Vagina (tissue), 2 donors: ENCODE results near the gene S100A2.

ENCODE experiments used
- POLR2A ChIP-seq, 2 donors: fragments of 450-650 bp; IDR thresholded peaks; one replicate each; pipeline ENCODE4 v1.6.1; 2017; ENCODE audit warnings: antibody characterized with exemption in 2 of 2, mild to moderate bottlenecking in 2 of 2, moderate library complexity in 2 of 2
- TF ChIP-seq, protein P1 (sequence below), 3 experiments: fragments of 450-650 bp in 2 of 3; fragments of 200-600 bp in 1 of 3; sonication (generic) in 1 of 3; IDR thresholded peaks; one replicate each; pipeline ENCODE4 v1.5.1; 2017 to 2019; ENCODE audit warnings: antibody characterized with exemption in 3 of 3, mild to moderate bottlenecking in 2 of 3, moderate library complexity in 2 of 3

DNA sequence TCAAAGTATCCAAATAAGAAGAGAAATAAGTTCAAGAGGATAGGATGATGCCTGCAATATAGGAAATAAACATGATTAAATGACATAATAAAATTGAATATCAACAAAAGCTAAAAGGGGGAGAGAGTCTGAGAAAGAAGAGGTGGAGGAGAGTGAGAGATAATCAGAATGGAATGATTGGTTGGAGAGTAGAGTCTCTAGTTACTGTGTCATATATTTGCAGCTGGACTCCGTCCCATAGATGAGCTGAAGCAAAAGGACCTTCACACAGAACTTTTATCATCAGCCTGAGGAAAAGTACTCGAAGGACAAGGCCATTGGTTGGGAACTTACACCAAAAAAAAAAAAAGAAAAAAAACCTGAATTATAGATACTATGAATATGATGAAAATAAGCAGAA lies 22.8 kb upstream of the S100A2 start:
- TF ChIP-seq POLR2A (IDR thresholded peaks at IDR 0.05) = no peak
- TF ChIP-seq, protein P1, sequence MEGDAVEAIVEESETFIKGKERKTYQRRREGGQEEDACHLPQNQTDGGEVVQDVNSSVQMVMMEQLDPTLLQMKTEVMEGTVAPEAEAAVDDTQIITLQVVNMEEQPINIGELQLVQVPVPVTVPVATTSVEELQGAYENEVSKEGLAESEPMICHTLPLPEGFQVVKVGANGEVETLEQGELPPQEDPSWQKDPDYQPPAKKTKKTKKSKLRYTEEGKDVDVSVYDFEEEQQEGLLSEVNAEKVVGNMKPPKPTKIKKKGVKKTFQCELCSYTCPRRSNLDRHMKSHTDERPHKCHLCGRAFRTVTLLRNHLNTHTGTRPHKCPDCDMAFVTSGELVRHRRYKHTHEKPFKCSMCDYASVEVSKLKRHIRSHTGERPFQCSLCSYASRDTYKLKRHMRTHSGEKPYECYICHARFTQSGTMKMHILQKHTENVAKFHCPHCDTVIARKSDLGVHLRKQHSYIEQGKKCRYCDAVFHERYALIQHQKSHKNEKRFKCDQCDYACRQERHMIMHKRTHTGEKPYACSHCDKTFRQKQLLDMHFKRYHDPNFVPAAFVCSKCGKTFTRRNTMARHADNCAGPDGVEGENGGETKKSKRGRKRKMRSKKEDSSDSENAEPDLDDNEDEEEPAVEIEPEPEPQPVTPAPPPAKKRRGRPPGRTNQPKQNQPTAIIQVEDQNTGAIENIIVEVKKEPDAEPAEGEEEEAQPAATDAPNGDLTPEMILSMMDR (IDR thresholded peaks at IDR 0.05) = no peak
